HS-27A (cell line): ENCODE measurements around the gene LBX2.
"Not testable (repeated sequence)": the region's sequence is repeated elsewhere in the genome, so short reads cannot be mapped to it uniquely, and the experiment has no call there.

Experiments
- DNase-seq: peaks from one replicate; pipeline ENCODE4 v3.0.0-alpha.2; 2012; ENCODE audit warnings: low read depth, missing footprints

Gene LBX2

DNA sequence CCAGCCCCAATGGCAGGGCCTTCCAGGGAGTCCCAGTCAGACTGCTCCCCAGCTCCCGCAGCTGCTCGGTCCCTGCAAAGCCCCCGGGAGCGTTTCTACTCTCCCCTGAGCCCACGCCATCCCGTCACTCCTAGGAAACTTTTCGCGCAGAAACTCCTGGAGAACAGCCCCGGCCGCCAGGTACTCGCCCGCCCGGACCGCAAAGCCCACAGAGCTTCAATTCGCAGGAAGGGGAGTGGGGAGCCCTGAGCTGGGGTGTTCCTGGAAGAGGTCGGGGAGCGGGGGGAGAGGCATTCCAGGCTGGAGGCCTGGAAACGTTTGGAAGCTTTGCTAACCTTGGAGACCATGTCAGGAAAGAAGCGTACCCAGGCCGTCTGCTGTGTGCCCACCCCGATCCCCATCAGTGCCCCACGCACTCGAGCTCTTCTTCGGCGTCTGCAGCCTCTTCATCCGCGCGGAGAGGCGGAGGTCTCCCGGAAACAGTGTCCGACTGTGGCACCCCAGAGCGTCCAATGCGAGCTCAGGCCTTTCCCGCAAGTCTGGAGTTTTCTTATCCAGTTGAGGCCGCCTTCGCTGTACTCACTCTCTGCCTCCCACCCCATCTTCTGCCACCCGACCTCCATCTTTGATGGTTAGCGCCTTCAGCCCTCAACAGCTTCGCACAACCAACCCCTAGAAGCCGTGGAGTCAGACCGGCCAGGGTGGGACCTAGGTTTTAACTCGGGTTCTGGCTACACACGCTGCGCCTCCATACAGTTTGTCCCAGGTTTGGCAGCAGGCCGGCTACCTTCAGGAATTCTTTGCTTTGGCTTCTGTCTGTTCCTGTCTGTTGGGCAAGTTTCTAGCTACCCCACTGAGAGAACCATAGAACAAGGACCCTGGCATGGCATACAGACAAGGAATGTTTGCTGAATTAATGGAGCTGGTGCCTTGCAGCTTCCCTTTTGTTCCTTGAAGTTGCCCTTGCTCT lies 4.4 kb upstream of the LBX2 start:
- DNase-seq, result no peak

DNA sequence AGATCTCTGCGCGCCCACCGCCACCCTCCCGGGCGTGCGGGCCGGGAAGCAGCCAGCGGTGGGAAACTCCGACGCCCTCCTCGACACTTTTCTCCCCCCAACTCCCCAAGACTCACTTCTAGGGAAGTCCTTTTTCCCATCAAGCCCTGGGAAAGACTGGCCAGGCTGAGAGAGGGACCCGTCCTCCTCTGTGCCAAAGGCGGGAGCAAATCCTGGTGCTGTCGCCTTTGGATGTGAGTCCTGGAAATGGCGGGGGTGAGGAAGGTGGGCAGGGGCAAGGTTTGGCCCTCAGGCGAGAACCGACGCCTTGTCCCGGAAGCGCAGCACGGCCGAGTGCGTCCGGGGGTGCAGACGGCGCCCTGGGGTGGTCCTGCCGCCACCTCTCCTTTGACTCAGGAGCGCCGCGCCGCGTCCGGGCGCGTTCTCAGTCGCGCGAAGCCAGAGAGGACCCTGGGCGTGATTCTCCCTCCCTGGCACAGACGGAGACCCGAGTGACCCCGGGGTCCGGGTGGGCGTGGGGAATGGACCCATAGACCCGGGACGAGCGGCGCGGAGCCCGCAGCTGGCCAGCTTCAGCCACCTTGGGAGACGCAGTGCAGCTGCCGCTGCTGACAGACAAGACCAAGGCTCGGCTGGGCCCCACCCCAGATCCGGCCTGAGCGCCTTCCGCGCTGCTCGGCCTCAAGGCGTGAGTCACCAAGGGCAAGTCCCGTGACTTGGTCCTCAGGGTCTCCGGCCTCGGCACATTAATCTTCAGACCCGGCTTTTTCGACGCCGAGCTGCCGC lies 3.5 kb upstream of the LBX2 start:
- peak; percentile 77 for DNase-seq

- DNase-seq, result no peak
Observed at GRCh38 chr2:74502147-74502719, 2.8 kb upstream of the LBX2 start.

GRCh38 chr2:74501335-74502071 lies 2.1 kb upstream of the LBX2 start:
- DNase-seq, result no peak

DNA sequence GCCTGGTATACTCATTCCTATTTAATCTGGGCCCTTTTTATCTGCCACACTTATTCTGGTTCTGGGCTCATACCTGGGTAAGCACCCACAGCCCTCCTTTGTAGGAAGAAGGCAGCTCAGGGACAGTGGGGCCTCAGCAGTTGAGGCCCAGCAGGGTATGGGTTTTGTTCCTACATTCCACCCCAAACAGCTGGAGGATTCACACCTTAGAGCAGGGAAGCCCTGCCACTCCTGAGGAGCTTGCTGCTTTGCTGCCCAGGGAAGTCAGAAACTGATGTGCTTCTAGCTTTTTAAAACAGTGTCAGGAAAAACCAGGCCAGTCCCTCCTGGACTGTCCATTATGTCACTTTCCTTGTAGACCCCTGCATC lies 1.2 kb upstream of the LBX2 start:
- DNase-seq, result no peak

- no peak for DNase-seq
Observed at GRCh38 chr2:74499940-74500577, 656 bp upstream of the LBX2 start.

- no peak for DNase-seq
Observed at GRCh38 chr2:74498500-74499266, 720 bp downstream of the LBX2 start.

DNA sequence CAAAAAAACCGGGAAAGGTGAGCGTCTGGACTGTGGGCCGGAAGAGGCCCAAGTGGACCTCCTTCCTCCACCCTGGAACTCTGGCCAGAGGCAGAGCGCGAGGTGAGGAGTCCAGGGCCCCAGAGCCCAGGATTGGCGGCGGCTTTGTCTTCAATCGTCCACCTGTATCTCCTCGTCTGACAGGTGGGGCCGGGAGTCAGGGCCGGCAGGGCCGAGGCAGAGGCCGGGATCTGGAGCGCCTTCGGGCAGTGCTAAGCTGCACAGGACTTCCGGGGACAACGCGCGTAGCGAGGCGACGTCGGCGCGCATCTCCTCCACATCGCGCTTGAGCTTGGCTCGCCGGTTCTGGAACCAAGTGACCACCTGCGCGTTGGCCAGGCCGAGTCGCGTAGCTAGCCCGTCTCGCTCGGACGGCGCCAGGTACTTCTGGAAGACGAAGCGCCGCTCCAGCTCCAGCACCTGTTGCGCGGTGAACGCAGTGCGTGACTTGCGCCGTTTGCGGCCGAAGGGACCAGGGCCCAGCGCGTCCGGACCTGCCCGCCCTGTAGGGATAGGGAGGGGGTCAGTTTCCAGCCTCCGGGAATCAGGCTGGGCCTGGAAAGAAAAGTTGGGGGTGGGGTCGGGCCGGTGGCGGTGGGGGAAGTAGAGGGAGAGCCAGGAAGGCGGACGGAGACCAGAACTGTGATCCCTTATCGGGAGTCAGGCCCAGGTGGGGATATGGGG lies 1.5 kb downstream of the LBX2 start:
- DNase-seq, result no peak

- DNase-seq, result no peak
Observed at GRCh38 chr2:74496997-74497776, 2.2 kb downstream of the LBX2 start.

- no peak for DNase-seq
Observed at GRCh38 chr2:74495440-74495839, 4.0 kb downstream of the LBX2 start.

GRCh38 chr2:74493546-74493945 lies 5.9 kb downstream of the LBX2 start:
- no peak for DNase-seq

- DNase-seq, result no peak
Observed at GRCh38 chr2:74491648-74492544, 7.5 kb downstream of the LBX2 start.

GRCh38 chr2:74489906-74490305 lies 9.5 kb downstream of the LBX2 start:
- DNase-seq, result no peak

DNA sequence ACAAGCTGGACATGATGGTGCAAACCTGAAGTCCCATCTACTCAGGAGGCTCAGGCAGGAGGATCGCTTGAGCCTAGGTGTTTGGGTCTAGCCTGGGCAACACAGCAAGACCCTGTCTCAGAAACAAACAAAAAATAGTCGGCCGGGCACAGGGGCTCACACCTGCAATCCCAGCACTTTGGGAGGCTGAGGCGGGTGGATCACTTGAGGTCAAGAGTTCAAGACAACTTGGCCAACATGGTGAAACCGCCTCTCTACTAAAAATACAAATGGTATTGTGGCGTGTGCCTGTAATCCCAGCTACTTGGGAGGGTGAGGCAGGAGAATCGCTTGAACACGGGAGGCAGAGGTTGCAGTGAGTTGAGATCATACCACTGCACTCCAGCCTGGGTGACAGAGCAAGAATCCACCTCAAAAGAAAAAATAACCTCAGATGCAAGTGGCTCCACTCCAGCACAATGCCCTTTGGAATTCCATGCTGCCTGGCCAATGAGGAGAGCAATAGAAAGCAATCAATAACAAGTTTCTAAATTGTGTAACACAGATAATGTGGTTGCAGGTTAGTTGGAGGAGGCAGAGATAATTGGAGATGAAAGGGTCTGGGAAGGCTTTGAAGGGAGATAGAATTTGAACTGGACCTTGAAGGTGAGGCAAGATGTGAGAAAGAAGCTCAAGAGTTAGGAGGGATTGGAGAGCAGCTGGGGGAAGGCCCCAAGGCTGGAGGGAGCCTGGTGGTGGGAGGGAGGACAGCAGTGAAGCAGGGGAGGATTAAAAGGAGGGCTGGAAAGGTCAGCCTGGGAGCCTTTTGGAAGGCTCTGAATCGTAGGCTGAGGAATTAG lies 10.5 kb downstream of the LBX2 start:
- DNase-seq, result no peak

DNA sequence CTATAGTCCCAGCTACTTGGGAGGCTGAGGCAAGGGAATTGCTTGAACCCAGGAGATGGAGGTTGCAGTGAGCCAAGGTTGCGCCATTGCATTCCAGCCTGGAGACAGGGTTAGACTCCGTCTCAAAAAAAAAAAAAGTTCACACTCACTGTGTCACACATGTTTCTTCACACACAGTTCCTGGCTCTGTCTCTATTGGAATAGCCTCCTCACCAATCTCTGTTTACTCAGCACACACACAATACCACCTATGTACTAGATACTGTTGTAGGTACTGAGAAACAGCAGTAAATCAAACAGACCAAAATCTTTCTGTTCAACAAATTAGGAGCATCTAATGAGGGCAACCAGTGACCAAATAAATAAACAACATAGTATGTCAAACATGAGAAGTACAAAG lies 13.3 kb downstream of the LBX2 start:
- no peak for DNase-seq

GRCh38 chr2:74483675-74484164 lies 15.7 kb downstream of the LBX2 start:
- not testable (repeated sequence) for DNase-seq
